Head of caudate nucleus (tissue), 42 donors: ENCODE results near the gene FBXO17.
A peak's percentile ranks its signal among the peaks of the same experiment; 100 is the strongest.
"Not testable (repeated sequence)": the region's sequence is repeated elsewhere in the genome, so short reads cannot be mapped to it uniquely, and the experiment has no call there.

Experiments used
- DNase-seq, 42 donors: peaks; one replicate each; pipeline versions ENCODE4 v3.0.0 to v3.0.0-alpha.2; 2020 to 2021; ENCODE audit warnings: mixed read lengths in 7 of 42
- intact Hi-C: fragments of 100-400 bp; cut with DNase I; formaldehyde crosslinking; loops from one replicate; pipeline ENCODE4 v1.15.0; 2022

Gene FBXO17

DNA sequence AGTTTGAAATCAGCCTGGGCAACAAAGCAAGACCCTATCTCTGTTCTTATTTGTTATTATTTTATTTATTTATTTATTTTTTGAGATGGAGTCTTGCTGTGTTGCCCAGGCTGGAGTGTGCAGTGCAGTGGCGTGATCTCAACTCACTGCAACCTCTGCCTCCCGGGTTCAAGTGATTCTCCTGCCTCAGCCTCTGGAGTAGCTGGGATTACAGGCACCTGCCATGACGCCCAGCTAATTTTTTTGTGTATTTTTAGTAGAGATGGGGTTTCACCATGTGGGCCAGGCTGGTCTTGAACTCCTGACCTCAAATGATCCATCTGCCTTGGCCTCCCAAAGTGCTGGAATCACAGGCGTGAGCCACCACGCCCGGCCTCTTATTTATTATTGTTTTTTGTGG is 12.2 kb upstream of the FBXO17 start:
- not testable (repeated sequence) for DNase-seq

DNA sequence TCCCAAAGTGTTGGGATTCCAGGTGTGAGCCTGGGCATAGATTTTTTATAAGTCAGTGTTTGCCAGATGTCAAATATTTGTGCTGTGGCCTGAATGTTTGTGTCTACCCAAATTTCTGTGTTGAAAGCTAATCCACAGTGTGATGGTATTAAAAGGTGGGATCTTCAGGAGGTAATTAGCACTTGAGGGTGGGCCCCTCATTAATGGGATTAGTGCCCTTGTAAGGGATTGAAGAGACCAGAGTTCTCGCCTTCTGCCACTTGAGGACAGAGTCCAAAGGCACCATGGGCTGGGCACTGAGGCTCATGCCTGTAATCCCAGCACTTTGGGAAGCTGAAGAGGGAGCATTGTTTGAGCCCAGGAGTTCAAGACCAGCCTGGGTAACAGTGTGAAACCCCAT is 9.7 kb upstream of the FBXO17 start:
- DNase-seq = no peak
- intact Hi-C loops = no loop called here

More for the DNA sequence above, 12.2 kb upstream of the FBXO17 start:
- intact Hi-C loops = not testable (repeated sequence)

GRCh38 chr19:38980583-38981374 is 5.2 kb upstream of the FBXO17 start:
- intact Hi-C loops = no loop called here
- no peak for DNase-seq

- DNase-seq = no peak
- intact Hi-C loops = no loop called here
Measured at GRCh38 chr19:38979812-38980211, 4.3 kb upstream of the FBXO17 start.

GRCh38 chr19:38978326-38978689 is 2.8 kb upstream of the FBXO17 start:
- no peak for DNase-seq
- intact Hi-C loops = no loop called here

- intact Hi-C loops = no loop called here
Measured at GRCh38 chr19:38977445-38978325, 2.1 kb upstream of the FBXO17 start.

GRCh38 chr19:38975861-38976271 is 324 bp upstream of the FBXO17 start:
- intact Hi-C loops = no loop called here
- DNase-seq = peak in 28 of 42 donors; percentile 5 to 58 (median 20)

More at GRCh38 chr19:38977445-38978325, 2.1 kb upstream of the FBXO17 start:
- DNase-seq = no peak

GRCh38 chr19:38974624-38975213 is 823 bp downstream of the FBXO17 start:
- DNase-seq = peak in 4 of 42 donors; percentile 3 to 72 (median 24)

GRCh38 chr19:38971672-38972071 is 3.9 kb downstream of the FBXO17 start:
- intact Hi-C loops = no loop called here
- DNase-seq = no peak

More at GRCh38 chr19:38974624-38975213, 823 bp downstream of the FBXO17 start:
- intact Hi-C loops = no loop called here

DNA sequence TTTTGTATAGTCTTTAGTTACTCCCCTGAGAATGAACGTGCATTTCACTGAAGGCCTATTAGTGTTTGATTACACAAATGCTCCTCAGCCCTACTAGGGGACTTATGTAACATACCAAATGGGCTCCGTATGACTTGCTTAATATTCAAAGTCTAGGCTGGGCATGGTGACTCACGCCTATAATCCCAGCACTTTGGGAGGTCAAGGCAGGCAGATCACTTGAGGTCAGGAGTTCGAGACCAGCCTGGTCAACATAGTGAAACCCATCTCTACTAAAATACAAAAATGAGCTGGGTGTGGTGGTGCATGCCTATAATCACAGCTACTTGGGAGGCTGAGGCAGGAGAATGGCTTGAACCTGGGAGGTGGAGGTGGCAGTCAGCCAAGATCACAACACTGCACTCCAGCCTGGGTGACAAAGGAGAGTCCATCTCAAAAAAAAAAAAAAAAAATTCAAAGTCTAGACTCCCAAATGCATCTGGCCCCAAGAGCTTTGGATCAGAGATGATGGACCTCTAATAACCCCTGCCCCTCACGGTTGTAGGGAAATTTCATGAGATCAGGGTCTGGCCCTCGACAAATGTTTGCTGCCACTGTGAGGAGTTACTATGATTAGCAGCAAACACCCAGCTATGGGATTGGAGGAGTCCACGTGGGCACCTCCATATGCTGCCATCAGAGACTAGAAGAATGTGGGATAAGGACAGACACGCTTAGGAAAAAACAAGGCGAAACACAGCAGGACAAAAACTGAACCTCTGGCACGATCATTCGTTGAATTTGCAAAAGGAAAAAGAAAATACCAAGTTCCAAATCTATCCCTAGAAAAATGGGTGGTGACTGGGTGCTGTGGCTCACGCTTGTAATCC is 4.6 kb downstream of the FBXO17 start:
- intact Hi-C loops = no loop called here
- DNase-seq = no peak

- intact Hi-C loops, DNase-seq: not testable (repeated sequence)
Measured at GRCh38 chr19:38966149-38966548, 9.4 kb downstream of the FBXO17 start.

GRCh38 chr19:38964738-38965137 is 10.8 kb downstream of the FBXO17 start:
- DNase-seq = peak in 3 of 42 donors; percentile 5 to 25 (median 17)
- intact Hi-C loops = loop anchor here (5.0 kb wide), 1 partner anchor 363 kb away; no protein-coding TSS in a partner anchor

- intact Hi-C loops = loop anchor here (5.0 kb wide), 1 partner anchor 368 kb away; no protein-coding TSS in a partner anchor
- DNase-seq = no peak
Measured at GRCh38 chr19:38959618-38960017, 15.9 kb downstream of the FBXO17 start.

DNA sequence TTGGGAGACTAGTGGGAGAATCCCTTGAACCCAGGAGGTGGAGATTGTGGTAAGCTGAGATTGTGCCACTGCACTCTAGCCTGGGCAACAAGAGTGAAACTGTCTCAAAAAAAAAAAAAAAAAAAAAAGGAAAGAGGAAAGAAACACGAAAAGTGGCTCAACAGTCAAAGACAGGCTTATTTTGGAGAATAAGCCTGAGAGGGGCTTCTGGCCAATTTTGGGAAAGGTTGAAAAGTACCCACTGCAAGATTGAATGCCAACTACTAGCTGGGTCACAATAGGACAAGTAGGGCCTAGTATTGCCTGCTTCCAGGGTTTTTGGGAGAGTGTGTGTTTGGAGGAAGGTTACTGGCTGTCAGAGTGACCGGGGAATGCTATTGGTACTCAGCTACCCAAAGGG is 17.2 kb downstream of the FBXO17 start:
- no peak for DNase-seq
- intact Hi-C loops = no loop called here

DNA sequence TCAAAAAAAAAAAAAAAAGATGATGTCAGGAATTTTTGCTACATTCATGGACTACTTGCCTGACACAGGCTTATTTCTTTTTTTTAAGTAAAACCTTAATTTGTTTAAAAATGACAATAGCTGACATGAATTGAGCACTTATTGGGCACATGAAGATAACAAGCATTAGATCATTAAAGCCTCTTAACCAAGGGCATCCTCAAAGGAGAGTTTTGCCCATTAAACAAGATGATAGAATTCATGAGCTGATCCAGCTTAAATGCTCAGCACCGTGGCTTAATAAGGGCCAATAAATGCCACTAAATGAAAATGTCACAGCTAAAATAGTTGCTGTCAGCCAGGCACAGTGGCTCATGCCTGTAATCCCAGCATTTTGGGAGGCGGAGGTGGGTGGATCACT is 19.3 kb downstream of the FBXO17 start:
- intact Hi-C loops = no loop called here
- no peak for DNase-seq

DNA sequence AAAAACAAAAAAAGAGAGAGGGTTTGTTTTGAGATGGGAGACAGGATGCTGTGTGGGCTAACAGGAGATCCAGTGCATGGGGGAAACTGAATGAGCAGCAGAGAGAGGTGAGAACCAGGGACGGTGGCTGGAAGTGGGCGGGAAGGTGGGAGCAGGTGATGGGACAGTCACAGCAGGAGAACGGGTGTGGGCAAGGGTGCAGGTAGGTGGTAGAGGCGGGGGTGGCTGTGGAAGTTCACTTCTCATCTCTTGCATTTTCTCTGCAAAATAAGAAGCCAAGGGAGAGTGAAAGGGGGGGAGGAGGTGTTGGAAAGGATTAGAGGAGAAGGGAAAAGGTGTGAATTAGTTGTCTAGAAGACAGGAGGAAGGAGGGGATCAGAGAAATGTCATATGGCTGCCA is 21.9 kb downstream of the FBXO17 start:
- intact Hi-C loops = no loop called here
- DNase-seq = peak in 41 of 42 donors; percentile 19 to 89 (median 64)

- DNase-seq = peak in 11 of 42 donors; percentile 15 to 59 (median 30)
Measured at GRCh38 chr19:38952395-38953165, 23.0 kb downstream of the FBXO17 start.

DNA sequence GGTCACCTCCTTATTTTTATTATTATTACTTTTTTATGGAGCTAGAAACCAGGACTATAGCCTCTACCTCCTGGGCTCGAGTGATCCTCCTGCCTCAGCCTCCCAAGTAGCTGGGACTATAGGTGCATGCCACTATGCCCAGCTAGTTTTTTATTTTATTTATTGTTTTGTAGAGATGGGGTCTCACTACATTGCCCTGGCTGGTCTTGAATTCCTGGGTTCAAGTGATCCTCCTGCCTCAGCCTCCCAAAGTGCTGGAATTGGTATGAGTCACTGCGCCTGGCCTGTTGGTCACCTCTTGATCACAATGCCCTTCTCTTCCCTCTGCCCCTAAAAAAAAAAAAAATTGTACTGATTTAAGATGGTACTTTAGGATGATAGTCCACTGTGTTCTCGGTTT is 24.4 kb downstream of the FBXO17 start:
- intact Hi-C loops = no loop called here

More at GRCh38 chr19:38952395-38953165, 23.0 kb downstream of the FBXO17 start:
- intact Hi-C loops = no loop called here

More for the DNA sequence above, 24.4 kb downstream of the FBXO17 start:
- DNase-seq = peak in 1 of 42 donors; percentile 14
